ENCODE results near the gene PKN1. TPM values are rescaled to one million over a fixed set of nuclear protein-coding genes. Genes with fewer than 3 reads are reported as not detected.

Gene PKN1
- total RNA-seq, 2 donors from 2014 or later = 29.3 to 49.6 TPM

- DNase-seq (peak in 1 of 2 donors; percentile 42), ATAC-seq (peak; percentile 56)
- intact Hi-C loops (cut with DNase I, micrococcal nuclease) = no loop called here
These were observed 42.4 kb downstream of the PKN1 start, which contains the start of gene PTGER1 for GRCh38 chr19:14475251-14476073. Gene PTGER1, minus strand, starts transcription at chr19:14475354. Its CDS starts 1,034 bp downstream, at chr19:14474320.

- no peak for DNase-seq
- intact Hi-C loops (cut with DNase I, micrococcal nuclease) = no loop called here
- no peak for ATAC-seq
These were observed 43.2 kb downstream of the PKN1 start for GRCh38 chr19:14476327-14476672.

- intact Hi-C loops (cut with DNase I, micrococcal nuclease) = no loop called here
- ATAC-seq (peak; percentile 23), DNase-seq (peak in 1 of 2 donors; percentile 41)
These were observed 43.7 kb downstream of the PKN1 start for GRCh38 chr19:14476673-14477401.

GRCh38 chr19:14477418-14478112 lies 44.5 kb downstream of the PKN1 start:
- no peak for DNase-seq
- ATAC-seq = no peak
- intact Hi-C loops (cut with DNase I, micrococcal nuclease) = no loop called here

DNA sequence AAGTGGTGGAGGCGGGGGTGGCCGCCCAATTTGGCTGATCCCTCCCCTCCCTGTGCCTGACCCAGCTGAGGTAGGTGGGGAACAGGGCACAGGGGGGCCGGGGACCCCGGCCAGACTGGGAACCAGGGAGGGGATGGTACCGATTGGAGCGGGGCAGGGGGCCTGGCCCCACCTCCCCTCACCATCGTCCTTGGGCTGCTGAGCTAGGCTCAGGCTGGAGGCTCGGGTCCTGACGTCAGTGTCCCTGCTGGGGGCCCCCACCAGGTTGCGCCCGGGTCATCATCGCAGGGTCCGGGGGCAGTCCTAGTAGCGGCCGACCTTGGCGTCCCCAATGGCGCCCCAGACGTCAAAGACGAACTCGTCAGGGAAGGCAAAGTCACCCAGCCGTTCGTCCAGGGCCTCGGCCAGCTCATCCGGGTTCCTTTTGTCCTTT lies 45.0 kb downstream of the PKN1 start:
- intact Hi-C loops (cut with DNase I, micrococcal nuclease) = no loop called here
- no peak for DNase-seq
- no peak for ATAC-seq

DNA sequence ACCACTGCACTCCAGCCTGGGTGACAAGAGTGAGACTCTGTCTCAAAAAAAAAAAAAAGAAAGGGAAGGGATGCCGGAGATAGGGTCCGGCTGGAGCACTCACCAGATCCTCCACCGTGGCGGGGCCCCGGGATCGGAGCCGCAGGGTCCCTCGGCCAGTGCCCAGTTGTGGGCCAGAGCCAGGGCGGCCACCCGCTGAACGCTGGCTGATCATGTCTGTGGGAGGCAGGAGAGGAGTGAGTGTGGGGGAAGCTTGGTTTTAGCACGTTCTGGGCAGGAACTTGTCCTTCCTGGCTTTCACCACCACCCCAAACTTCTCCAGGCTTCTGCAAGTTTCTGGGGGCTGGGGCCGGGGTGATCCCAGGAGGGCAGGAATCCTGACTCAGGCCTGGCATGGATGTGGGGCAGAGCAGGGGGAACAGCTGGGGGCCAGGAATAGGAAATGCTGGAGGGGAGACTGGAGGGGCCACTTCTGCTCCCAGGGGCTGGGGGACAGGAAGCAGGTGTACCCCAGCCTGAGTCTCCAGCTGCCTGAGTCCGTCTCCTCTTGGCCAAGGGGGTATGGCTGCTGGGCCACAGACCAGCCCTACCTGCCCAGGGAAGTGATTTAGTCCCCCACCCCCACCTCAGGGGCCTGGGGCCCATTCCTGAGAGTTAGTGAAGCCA lies 46.3 kb downstream of the PKN1 start:
- ATAC-seq (no peak), DNase-seq (no peak)
- intact Hi-C loops (cut with DNase I, micrococcal nuclease) = no loop called here

- peak in 1 of 2 donors; percentile 52 for DNase-seq
- intact Hi-C loops (cut with DNase I, micrococcal nuclease) = no loop called here
- ATAC-seq = peak; percentile 25
These were observed 47.0 kb downstream of the PKN1 start for GRCh38 chr19:14479975-14480699.

GRCh38 chr19:14480700-14481079 lies 47.6 kb downstream of the PKN1 start:
- intact Hi-C loops (cut with DNase I, micrococcal nuclease) = no loop called here
- ATAC-seq (no peak), DNase-seq (no peak)

- intact Hi-C loops (cut with DNase I, micrococcal nuclease) = no loop called here
- no peak for DNase-seq
- ATAC-seq = no peak
These were observed 49.3 kb downstream of the PKN1 start for GRCh38 chr19:14482172-14482941.

DNA sequence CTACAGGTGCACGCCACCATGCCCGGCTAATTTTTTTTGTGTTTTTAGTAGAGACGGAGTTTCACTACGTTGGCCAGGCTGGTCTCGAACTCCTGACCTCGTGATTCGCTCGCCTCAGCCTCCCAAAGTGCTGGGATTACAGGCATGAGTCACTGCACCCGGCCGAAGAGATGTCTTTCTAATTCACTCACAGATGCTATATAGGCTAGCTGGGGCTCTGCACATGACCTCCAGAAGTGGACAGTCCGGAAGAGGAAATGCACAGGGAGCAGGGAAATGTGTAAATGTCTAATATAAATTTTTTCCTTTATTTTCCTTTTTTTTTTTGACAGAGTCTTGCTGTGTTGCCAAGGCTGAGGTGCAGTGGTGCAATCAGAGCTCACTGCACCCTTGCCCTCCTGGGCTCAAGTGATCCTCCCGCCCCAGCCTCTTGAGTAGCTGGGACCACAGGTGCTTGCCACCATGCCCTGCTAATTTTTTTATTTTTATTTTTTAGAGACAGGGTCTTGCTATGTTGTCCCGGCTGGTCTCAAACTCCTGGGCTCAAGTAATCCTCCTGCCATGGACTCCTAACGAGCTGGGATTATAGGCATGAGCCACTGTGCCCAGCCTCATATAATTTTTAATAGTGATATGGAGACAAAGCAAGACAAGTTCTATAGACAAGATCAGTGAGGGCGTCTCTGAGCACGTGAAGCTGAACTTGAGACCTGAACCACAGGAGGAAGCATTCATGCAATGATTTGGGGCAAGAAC lies 54.4 kb downstream of the PKN1 start:
- ATAC-seq = no peak
- DNase-seq = no peak
- intact Hi-C loops (cut with DNase I, micrococcal nuclease) = no loop called here

DNA sequence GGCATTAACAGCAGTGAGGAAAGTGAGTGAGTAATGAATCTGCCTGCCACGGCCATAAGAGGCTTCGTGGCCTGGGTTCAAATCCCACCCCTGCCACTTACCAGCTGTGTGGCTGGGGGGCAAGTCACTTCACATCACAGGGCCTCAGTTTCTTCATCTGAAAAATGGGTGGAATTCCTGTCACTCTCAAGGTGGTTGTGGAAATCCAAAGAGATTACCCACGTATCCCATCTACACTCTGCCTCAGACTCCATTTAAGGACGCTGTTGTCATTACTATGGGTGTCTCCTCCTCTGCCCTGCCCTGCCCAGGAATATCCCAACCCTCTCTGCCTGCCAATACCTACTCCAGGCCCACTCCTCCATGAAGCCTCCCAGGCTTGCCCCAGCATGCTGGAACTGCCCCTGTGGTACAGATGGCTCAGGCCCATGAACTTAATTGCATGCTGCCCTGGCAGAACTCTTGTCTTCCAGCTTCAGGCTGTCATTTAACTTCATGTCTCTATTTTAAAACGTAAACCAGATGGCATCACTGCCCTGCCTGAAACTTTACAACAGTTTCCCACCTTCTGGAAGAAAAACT lies 59.7 kb downstream of the PKN1 start:
- intact Hi-C loops (cut with DNase I, micrococcal nuclease) = no loop called here
- ATAC-seq (no peak), DNase-seq (no peak)

DNA sequence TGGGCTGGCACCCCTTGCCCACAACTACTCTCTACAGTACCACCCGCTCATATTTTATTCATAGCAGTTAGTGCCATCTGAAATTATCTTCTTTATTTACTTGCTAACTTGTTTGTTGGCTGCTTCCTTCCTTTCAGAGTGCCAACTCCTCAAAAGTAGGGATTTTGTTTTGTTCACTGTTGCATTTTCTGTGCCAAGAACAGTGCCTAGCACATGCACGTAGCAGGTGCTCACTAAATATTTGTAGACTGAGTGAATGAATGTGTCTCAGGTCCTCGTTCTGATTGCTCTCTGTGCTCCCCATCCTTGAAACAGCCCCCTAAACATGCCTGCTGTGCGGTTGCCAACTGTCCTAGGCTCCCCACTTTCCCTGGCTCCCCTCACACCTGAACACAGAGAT lies 61.3 kb downstream of the PKN1 start:
- ATAC-seq = no peak
- no peak for DNase-seq
- intact Hi-C loops (cut with DNase I, micrococcal nuclease) = no loop called here

GRCh38 chr19:14494910-14495671 lies 62.0 kb downstream of the PKN1 start:
- ATAC-seq (peak; percentile 37), DNase-seq (no peak)
- intact Hi-C loops (cut with DNase I, micrococcal nuclease) = no loop called here

- DNase-seq (no peak), ATAC-seq (peak; percentile 0)
- intact Hi-C loops (cut with DNase I, micrococcal nuclease) = no loop called here
These were observed 62.5 kb downstream of the PKN1 start for GRCh38 chr19:14495672-14496028.

GRCh38 chr19:14496029-14496833 lies 63.1 kb downstream of the PKN1 start, which contains the start of gene GIPC1:
Gene GIPC1, minus strand, starts transcription at chr19:14496127. Its CDS starts 13,151 bp downstream, at chr19:14482976.
- DNase-seq (peak; percentile 95 to 98), ATAC-seq (peak; percentile 77)

More at GRCh38 chr19:14496029-14496833, 63.1 kb downstream of the PKN1 start, which contains the start of gene GIPC1:
- intact Hi-C loops (cut with DNase I, micrococcal nuclease) = no loop called here

Measured in left colon (tissue), 2 donors.